Measurements from ENCODE around the gene PLSCR4. TPM values are rescaled to one million over a fixed set of nuclear protein-coding genes. Genes with fewer than 3 reads are reported as not detected.
A peak's percentile ranks its signal among the peaks of the same experiment; 100 is the strongest.

Gene PLSCR4
- total RNA-seq, 1 experiment from 2014 or later, result 1.3 TPM

DNA sequence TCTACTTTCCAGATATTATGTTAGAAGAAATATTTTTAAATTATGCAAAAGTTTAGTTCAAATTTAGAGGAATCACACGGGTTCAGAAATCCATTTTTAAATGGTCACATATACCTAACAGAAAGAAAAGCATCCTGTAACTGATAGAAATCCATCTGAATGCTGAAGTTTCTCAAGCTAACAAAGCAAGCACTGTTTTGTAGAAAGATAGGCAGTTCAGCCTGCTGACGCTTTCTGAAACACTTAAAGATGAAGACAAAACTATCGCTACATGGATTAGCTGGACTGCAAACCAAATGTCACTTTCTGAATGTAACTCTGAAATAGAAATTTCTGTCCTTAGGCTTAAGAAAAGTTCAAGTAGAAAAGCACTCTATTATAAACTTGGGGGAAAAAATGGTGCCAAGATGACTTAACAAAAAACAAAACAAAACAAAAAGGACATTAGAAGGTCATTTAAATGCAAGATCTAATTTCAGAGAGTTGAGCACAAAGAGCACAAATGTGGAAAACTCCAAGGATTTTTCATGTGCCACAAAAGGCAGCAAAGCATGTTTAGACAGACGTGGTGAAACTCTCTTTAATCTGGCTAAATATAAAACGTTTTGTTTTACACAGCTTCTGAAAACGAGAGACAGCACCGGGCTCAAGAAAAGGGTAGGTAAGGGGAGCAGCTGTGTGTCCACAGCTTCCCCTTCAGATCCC is 91.1 kb downstream of the PLSCR4 start:
- H3K9me3 ChIP-seq (ENCODE audit: low read depth, low read length, poor library complexity, severe bottlenecking), result no peaks in the 10 kb centered on the region
- DNase-seq (ENCODE audit: low spot score), result no peak
- H3K4me3 ChIP-seq (ENCODE audit: low read depth, low read length, poor library complexity, severe bottlenecking), result peak overlapping the region; percentile 82
- ChIA-PET POLR2A (ENCODE audit: low non-redundant PET) (no interaction called here), CTCF (interaction anchor here (0.6 to 2.2 kb wide), 2 partner anchors 94 to 373 kb away, joined by 3 to 14 read pairs; no protein-coding TSS in a partner anchor)
- BruUV-seq (replicated peaks), result no TSS peak
- no peaks in the 10 kb centered on the region for H3K36me3 ChIP-seq (ENCODE audit: insufficient read depth, low read length, poor library complexity, severe bottlenecking)
- intact Hi-C loops (cut with micrococcal nuclease; ENCODE audit: unreplicated experiment), result no loop called here
- H3K4me1 ChIP-seq (ENCODE audit: insufficient read depth, low read length, poor library complexity, severe bottlenecking), result peaks cover 35% of the 10 kb centered on the region
- H3K27me3 ChIP-seq (replicated peaks; ENCODE audit: insufficient read depth, low read depth, low read length, poor library complexity), result no peaks in the 10 kb centered on the region
- peak overlapping the region; percentile 85 for H3K27ac ChIP-seq (ENCODE audit: low read depth, low read length, poor library complexity, severe bottlenecking)
- no peak for TF ChIP-seq EZH2 (IDR thresholded peaks at IDR 0.05; ENCODE audit: borderline replicate concordance, low read depth, low read length, poor library complexity, severe bottlenecking)
- TF ChIP-seq, protein P1, sequence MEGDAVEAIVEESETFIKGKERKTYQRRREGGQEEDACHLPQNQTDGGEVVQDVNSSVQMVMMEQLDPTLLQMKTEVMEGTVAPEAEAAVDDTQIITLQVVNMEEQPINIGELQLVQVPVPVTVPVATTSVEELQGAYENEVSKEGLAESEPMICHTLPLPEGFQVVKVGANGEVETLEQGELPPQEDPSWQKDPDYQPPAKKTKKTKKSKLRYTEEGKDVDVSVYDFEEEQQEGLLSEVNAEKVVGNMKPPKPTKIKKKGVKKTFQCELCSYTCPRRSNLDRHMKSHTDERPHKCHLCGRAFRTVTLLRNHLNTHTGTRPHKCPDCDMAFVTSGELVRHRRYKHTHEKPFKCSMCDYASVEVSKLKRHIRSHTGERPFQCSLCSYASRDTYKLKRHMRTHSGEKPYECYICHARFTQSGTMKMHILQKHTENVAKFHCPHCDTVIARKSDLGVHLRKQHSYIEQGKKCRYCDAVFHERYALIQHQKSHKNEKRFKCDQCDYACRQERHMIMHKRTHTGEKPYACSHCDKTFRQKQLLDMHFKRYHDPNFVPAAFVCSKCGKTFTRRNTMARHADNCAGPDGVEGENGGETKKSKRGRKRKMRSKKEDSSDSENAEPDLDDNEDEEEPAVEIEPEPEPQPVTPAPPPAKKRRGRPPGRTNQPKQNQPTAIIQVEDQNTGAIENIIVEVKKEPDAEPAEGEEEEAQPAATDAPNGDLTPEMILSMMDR (conservative IDR thresholded peaks at IDR 0.05; ENCODE audit: low read depth, low read length), result no peak

DNA sequence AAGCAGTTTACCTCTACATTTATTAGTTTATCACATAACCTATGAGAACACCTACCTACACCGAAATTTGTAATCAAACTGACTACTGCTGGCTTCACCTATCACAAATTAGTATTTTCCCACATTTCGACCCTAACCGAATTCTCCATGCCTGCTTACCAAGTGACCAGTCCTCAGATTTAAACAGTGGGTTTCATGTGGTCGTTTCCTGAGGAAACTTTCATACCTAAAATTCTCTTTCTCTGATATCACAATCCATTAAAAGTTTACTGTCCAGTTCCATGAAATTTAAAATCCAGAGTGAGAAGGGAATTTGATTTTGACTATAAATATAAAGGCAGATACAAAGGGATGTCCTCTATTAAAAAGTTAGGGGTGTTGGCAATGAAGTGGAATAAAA is 91.9 kb downstream of the PLSCR4 start:
- ChIA-PET POLR2A (ENCODE audit: low non-redundant PET) (no interaction called here), CTCF (no interaction called here)
- TF ChIP-seq, protein P1 (conservative IDR thresholded peaks at IDR 0.05; ENCODE audit: low read depth, low read length), result no peak
- TF ChIP-seq EZH2 (IDR thresholded peaks at IDR 0.05; ENCODE audit: borderline replicate concordance, low read depth, low read length, poor library complexity, severe bottlenecking), result no peak
- H3K36me3 ChIP-seq (ENCODE audit: insufficient read depth, low read length, poor library complexity, severe bottlenecking), result no peaks in the 10 kb centered on the region
- intact Hi-C loops (cut with micrococcal nuclease; ENCODE audit: unreplicated experiment), result no loop called here
- no peak overlapping the region for H3K27ac ChIP-seq (ENCODE audit: low read depth, low read length, poor library complexity, severe bottlenecking)
- H3K4me1 ChIP-seq (ENCODE audit: insufficient read depth, low read length, poor library complexity, severe bottlenecking), result peaks cover 35% of the 10 kb centered on the region
- no peaks in the 10 kb centered on the region for H3K9me3 ChIP-seq (ENCODE audit: low read depth, low read length, poor library complexity, severe bottlenecking)
- H3K4me3 ChIP-seq (ENCODE audit: low read depth, low read length, poor library complexity, severe bottlenecking), result peak overlapping the region; percentile 82
- no peaks in the 10 kb centered on the region for H3K27me3 ChIP-seq (replicated peaks; ENCODE audit: insufficient read depth, low read depth, low read length, poor library complexity)
- no TSS peak for BruUV-seq (replicated peaks)
- DNase-seq (ENCODE audit: low spot score), result no peak

DNA sequence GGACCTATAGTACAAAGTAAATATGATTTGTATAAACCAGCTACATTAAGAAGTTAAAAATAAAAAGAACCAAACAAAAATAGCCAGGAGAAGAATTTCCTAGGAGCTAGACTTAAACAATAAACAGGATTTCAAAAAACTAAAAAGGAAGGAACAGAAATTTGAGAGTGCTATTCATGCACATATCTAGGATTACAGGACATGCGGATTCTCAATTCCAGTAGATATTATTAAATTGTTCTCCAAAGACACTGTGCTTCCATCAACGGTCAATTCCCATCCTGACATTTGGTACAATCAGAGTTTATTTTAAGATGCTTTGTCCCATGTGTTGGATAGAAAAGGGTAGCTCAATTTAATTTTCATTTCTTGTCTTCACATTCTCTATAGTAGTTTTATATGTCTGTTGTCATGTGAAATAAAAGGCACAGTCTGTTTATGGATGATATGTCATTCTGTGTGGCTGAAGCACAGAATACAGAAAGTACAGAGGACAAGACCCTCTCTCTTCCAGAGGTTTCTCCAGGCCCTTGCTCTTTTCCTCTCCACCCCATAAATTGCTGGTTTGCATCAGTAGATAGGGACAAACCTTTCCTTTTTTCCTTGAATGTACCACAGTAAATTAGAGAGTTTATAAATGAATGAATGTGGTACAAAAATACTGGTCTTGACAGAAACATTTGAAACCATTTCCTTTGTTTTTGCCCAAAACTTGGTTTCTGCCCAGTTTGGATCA is 93.4 kb downstream of the PLSCR4 start:
- Histone ChIP-seq H3K27me3 (replicated peaks; ENCODE audit: insufficient read depth, low read depth, low read length, poor library complexity) (no peaks in the 10 kb centered on the region), H3K4me1 (ENCODE audit: insufficient read depth, low read length, poor library complexity, severe bottlenecking) (peaks cover 26% of the 10 kb centered on the region), H3K27ac (ENCODE audit: low read depth, low read length, poor library complexity, severe bottlenecking) (peak overlapping the region; percentile 3), H3K9me3 (ENCODE audit: low read depth, low read length, poor library complexity, severe bottlenecking) (no peaks in the 10 kb centered on the region), H3K36me3 (ENCODE audit: insufficient read depth, low read length, poor library complexity, severe bottlenecking) (no peaks in the 10 kb centered on the region), H3K4me3 (ENCODE audit: low read depth, low read length, poor library complexity, severe bottlenecking) (no peak overlapping the region)
- ChIA-PET POLR2A (ENCODE audit: low non-redundant PET) (no interaction called here), CTCF (no interaction called here)
- TF ChIP-seq, protein P1 (conservative IDR thresholded peaks at IDR 0.05; ENCODE audit: low read depth, low read length), result no peak
- no peak for TF ChIP-seq EZH2 (IDR thresholded peaks at IDR 0.05; ENCODE audit: borderline replicate concordance, low read depth, low read length, poor library complexity, severe bottlenecking)
- no peak for DNase-seq (ENCODE audit: low spot score)
- BruUV-seq (replicated peaks), result no TSS peak
- intact Hi-C loops (cut with micrococcal nuclease; ENCODE audit: unreplicated experiment), result no loop called here
